Naive thymus-derived CD4-positive, alpha-beta T cell (primary cell): ENCODE measurements around the gene PDCD5. TPM values are rescaled to one million over a fixed set of nuclear protein-coding genes. Genes with fewer than 3 reads are reported as not detected.
"Not testable (repeated sequence)": the region's sequence is repeated elsewhere in the genome, so short reads cannot be mapped to it uniquely, and the experiment has no call there.

Source experiments
- ATAC-seq: fragments of 150-1000 bp; cut with Tn5 transposase; 2 replicates; pipeline ENCODE4 v1.10.0; 2021; ENCODE audit warnings: mild to moderate bottlenecking, moderate library complexity
- CTCF ChIA-PET: fragments of 350-600 bp; sonication (Branson Sonifier 250); formaldehyde crosslinking; loops from one replicate; lab custom pipeline; 2021; ENCODE audit warnings: antibody characterized with exemption; lab: Charles Lee
- POLR2A ChIA-PET: fragments of 350-600 bp; sonication (Branson Sonifier 250); formaldehyde crosslinking; loops from one replicate; lab custom pipeline; 2021; ENCODE audit warnings: antibody characterized with exemption, inconsistent platforms; lab: Charles Lee
- DNase-seq, 9 donors: peaks; one replicate each; pipeline versions ENCODE4 v3.0.0 to v3.0.0-alpha.2; 2020 to 2022; ENCODE audit warnings: mixed read lengths in 1 of 9
- H3K27ac ChIP-seq: one replicate; pipeline ENCODE4 v1.7.0; 2013; ENCODE audit warnings: mild to moderate bottlenecking, low read depth, low read length, moderate library complexity
- H3K27me3 ChIP-seq, 2 donors: one replicate each; pipeline ENCODE4 v1.7.0; 2013; ENCODE audit warnings: low read length in 2 of 2, mild to moderate bottlenecking in 2 of 2, moderate library complexity in 2 of 2; ENCODE audit not compliant: control insufficient read depth in 2 of 2, insufficient read depth in 2 of 2
- H3K36me3 ChIP-seq, 3 experiments: 1 replicate in 2 of 3; 2 replicates in 1 of 3; pipeline ENCODE4 v1.7.0; 2013; ENCODE audit warnings: low read length in 3 of 3, mild to moderate bottlenecking in 3 of 3, moderate library complexity in 1 of 3; ENCODE audit not compliant: insufficient read depth in 3 of 3, control insufficient read depth in 2 of 3
- H3K4me1 ChIP-seq, 2 donors: one replicate each; pipeline ENCODE4 v1.7.0; 2013; ENCODE audit warnings: low read length in 2 of 2, mild to moderate bottlenecking in 2 of 2, moderate library complexity in 1 of 2; ENCODE audit not compliant: control insufficient read depth in 2 of 2, insufficient read depth in 2 of 2
- H3K4me3 ChIP-seq: 2 replicates; pipeline ENCODE4 v1.7.0; 2013; ENCODE audit warnings: mild to moderate bottlenecking, low read length
- H3K9me3 ChIP-seq, 3 experiments: 1 replicate in 2 of 3; 2 replicates in 1 of 3; pipeline ENCODE4 v1.7.0; 2013; ENCODE audit warnings: low read length in 3 of 3; ENCODE audit not compliant: control insufficient read depth in 2 of 3
- H3K27ac Mint-ChIP-seq, 9 donors: one replicate each; pipeline ENCODE4 v1.8.0; 2020 to 2022; ENCODE audit warnings: mixed read lengths in 9 of 9, mild to moderate bottlenecking in 8 of 9, moderate library complexity in 5 of 9, inconsistent platforms in 2 of 9
- H3K27me3 Mint-ChIP-seq, 5 donors: one replicate each; pipeline ENCODE4 v1.8.0; 2021 to 2022; ENCODE audit warnings: mixed read lengths in 5 of 5, mild to moderate bottlenecking in 1 of 5
- H3K36me3 Mint-ChIP-seq, 5 donors: one replicate each; pipeline ENCODE4 v1.8.0; 2020 to 2022; ENCODE audit warnings: mixed read lengths in 5 of 5, mild to moderate bottlenecking in 3 of 5, inconsistent platforms in 1 of 5
- H3K4me1 Mint-ChIP-seq, 7 donors: one replicate each; pipeline ENCODE4 v1.8.0; 2020 to 2022; ENCODE audit warnings: mixed read lengths in 7 of 7, mild to moderate bottlenecking in 3 of 7, inconsistent platforms in 1 of 7
- H3K4me3 Mint-ChIP-seq, 10 donors: one replicate each; pipeline ENCODE4 v1.8.0; 2020 to 2022; ENCODE audit warnings: mild to moderate bottlenecking in 10 of 10, mixed read lengths in 10 of 10, moderate library complexity in 6 of 10, inconsistent platforms in 2 of 10
- H3K9me3 Mint-ChIP-seq, 11 donors: one replicate each; pipeline ENCODE4 v1.8.0; 2020 to 2022; ENCODE audit warnings: mixed read lengths in 11 of 11, mild to moderate bottlenecking in 4 of 11, inconsistent platforms in 1 of 11, moderate library complexity in 1 of 11
- intact Hi-C, 2 donors: fragments of 100-400 bp; cut with micrococcal nuclease; formaldehyde crosslinking; loops; one replicate each; pipeline ENCODE4 v1.15.1; 2023
- polyA plus RNA-seq, 2 donors: library from polyadenylated mRNA; unstranded; fragments of 300-500 nt; fragmentation: Illumina TruSeq; gene quantifications; one replicate each; pipeline ENCODE4 v1.2.3, GENCODE V29; 2021
- total RNA-seq, 6 experiments: library from RNA in 5 of 6; stranded (reverse) in 5 of 6; gene quantifications; 1 replicate in 5 of 6; 2 replicates in 1 of 6; pipeline ENCODE4 v1.2.3 and lab custom pipeline; 2021 to 2026

The PDCD5 gene
- total and polyA plus RNA-seq, 7 experiments from 2014 or later = 19.5 to 101 (median 53.8) TPM

DNA sequence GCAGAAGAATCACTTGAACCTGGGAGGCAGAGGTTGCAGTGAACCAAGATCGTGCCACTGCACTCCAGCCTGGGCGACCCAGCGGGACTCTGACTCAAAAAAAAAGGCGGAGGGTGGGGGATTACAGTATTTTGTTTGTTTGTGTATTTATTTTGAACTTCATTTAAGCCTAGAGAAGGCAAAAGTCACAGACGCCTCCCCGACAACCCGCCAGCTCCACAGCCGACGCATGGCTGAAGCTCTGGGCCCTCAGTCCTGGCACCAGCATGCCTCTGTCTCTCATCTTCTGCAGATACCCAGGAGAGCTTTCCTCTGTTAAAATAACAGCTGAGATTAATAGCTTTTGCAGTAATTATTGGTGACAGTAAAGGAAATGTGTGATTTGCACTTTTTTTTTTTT, 17.2 kb upstream of the PDCD5 start:
- intact Hi-C loops = no loop called here
- CTCF ChIA-PET = no interaction called here

GRCh38 chr19:32566246-32566830, 14.7 kb upstream of the PDCD5 start:
- CTCF ChIA-PET = interaction anchor here (1.2 kb wide), 1 partner anchor 227 kb away, joined by 5 read pairs; no protein-coding TSS in a partner anchor
- POLR2A ChIA-PET = no interaction called here
- no peaks in the 10 kb centered on the region for H3K9me3 Mint-ChIP-seq
- peaks cover 4 to 8% (median 7%) of the 10 kb centered on the region in 7 donors for H3K4me1 Mint-ChIP-seq
- intact Hi-C loops = no loop called here
- H3K4me3 Mint-ChIP-seq = no peak overlapping the region
- Histone ChIP-seq H3K36me3 (no peaks in the 10 kb centered on the region), H3K27me3 (no peaks in the 10 kb centered on the region), H3K4me1 (no peaks in the 10 kb centered on the region), H3K27ac (no peak overlapping the region), H3K4me3 (no peak overlapping the region), H3K9me3 (no peaks in the 10 kb centered on the region)
- no peak for ATAC-seq
- DNase-seq = no peak
- peaks cover 3 to 8% (median 7%) of the 10 kb centered on the region in 5 donors for H3K27me3 Mint-ChIP-seq
- H3K27ac Mint-ChIP-seq = no peak overlapping the region
- H3K36me3 Mint-ChIP-seq = no peaks in the 10 kb centered on the region

More for the DNA sequence above, 17.2 kb upstream of the PDCD5 start:
- H3K27me3 ChIP-seq = no peaks in the 10 kb centered on the region
- Mint-ChIP-seq H3K4me1 (peaks cover 0 to 1% (median 0%) of the 10 kb centered on the region in 7 donors), H3K9me3 (peaks cover 0 to 2% (median 0%) of the 10 kb centered on the region in 11 donors), H3K36me3 (peaks cover 0 to 3% (median 0%) of the 10 kb centered on the region in 5 donors), H3K27me3 (peaks cover 0 to 7% (median 0%) of the 10 kb centered on the region in 5 donors), H3K27ac (no peak overlapping the region), H3K4me3 (no peak overlapping the region)
- POLR2A ChIA-PET = no interaction called here
- DNase-seq (no peak), ATAC-seq (no peak)
- H3K4me3 ChIP-seq = no peak overlapping the region
- no peak overlapping the region for H3K27ac ChIP-seq
- H3K9me3 ChIP-seq = no peaks in the 10 kb centered on the region
- no peaks in the 10 kb centered on the region for H3K36me3 ChIP-seq
- no peaks in the 10 kb centered on the region for H3K4me1 ChIP-seq

- no peak overlapping the region for H3K4me3 Mint-ChIP-seq
- no peaks in the 10 kb centered on the region for H3K4me1 ChIP-seq
- H3K4me3 ChIP-seq = no peak overlapping the region
- H3K27me3 ChIP-seq = no peaks in the 10 kb centered on the region
- DNase-seq (no peak), ATAC-seq (no peak)
- H3K4me1 Mint-ChIP-seq = peaks cover 6 to 10% (median 8%) of the 10 kb centered on the region in 7 donors
- H3K27ac ChIP-seq = no peak overlapping the region
- H3K9me3 ChIP-seq = no peaks in the 10 kb centered on the region
- H3K9me3 Mint-ChIP-seq = no peaks in the 10 kb centered on the region
- no peaks in the 10 kb centered on the region for H3K36me3 ChIP-seq
- no peak overlapping the region for H3K27ac Mint-ChIP-seq
- POLR2A ChIA-PET = no interaction called here
- H3K36me3 Mint-ChIP-seq = no peaks in the 10 kb centered on the region
- intact Hi-C loops = no loop called here
- CTCF ChIA-PET = interaction anchor here (1.2 kb wide), 1 partner anchor 228 kb away, joined by 5 read pairs; no protein-coding TSS in a partner anchor
- peaks cover 3 to 8% (median 7%) of the 10 kb centered on the region in 5 donors for H3K27me3 Mint-ChIP-seq
Measured at GRCh38 chr19:32567486-32567885, 13.5 kb upstream of the PDCD5 start.

- CTCF ChIA-PET = interaction anchor here (0.6 to 2.0 kb wide), 4 partner anchors 230 to 1795 kb away, joined by 3 to 8 read pairs (median 6); no protein-coding TSS in a partner anchor
- Histone ChIP-seq H3K9me3 (no peaks in the 10 kb centered on the region), H3K27ac (no peak overlapping the region), H3K36me3 (no peaks in the 10 kb centered on the region), H3K4me1 (no peaks in the 10 kb centered on the region), H3K4me3 (no peak overlapping the region), H3K27me3 (no peaks in the 10 kb centered on the region)
- Mint-ChIP-seq H3K27me3 (peaks cover 3 to 9% (median 8%) of the 10 kb centered on the region in 5 donors), H3K4me1 (peaks cover 10 to 21% (median 16%) of the 10 kb centered on the region in 7 donors), H3K36me3 (peaks cover 0 to 3% (median 0%) of the 10 kb centered on the region in 5 donors), H3K27ac (peak overlapping the region in 2 of 9 donors; percentile 11 to 43), H3K4me3 (peak overlapping the region in 5 of 10 donors; percentile 39 to 45 (median 40)), H3K9me3 (no peaks in the 10 kb centered on the region)
- ATAC-seq = peak; percentile 91
- POLR2A ChIA-PET = interaction anchor here (1.5 kb wide), 1 partner anchor 10 kb away, joined by 4 read pairs; the partner anchor contains the start of gene PDCD5
- intact Hi-C loops = loop anchor here (1.0 kb wide), 2 partner anchors 106 to 230 kb away; no protein-coding TSS in a partner anchor
- DNase-seq = peak in 8 of 9 donors; percentile 31 to 64 (median 53)
Measured at GRCh38 chr19:32570081-32570785, 10.8 kb upstream of the PDCD5 start.

DNA sequence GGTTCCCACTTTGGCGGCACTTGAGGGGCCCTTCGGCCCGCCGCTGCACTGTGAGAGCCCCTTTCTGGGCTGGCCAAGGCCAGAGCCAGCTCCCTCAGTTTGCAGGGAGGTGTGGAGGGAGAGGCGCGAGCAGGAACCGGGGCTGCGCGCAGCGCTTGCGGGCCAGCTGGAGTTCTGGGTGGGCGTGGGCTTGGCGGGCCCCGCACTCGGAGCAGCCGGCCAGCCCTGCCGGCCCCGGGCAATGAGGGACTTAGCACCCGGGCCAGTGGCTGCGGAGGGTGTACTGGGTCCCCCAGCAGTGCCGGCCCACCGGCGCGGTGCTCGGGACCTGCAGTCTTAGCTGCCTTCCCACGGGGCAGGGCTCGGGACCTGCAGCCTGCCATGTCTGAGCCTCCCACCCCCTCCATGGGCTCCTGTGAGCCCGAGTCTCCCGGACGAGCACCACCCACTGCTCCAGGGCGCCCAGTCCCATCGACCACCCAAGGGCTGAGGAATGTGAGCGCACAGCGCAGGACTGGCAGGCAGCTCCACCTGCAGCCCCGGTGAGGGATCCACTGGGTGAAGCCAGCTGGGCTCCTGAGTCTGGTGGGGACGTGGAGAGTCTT, 9.4 kb upstream of the PDCD5 start:
- H3K27ac ChIP-seq, H3K36me3 ChIP-seq, H3K9me3 Mint-ChIP-seq, H3K27me3 ChIP-seq, H3K4me1 ChIP-seq, intact Hi-C loops, H3K9me3 ChIP-seq, CTCF ChIA-PET, H3K4me3 ChIP-seq, H3K27ac Mint-ChIP-seq, H3K36me3 Mint-ChIP-seq, H3K4me3 Mint-ChIP-seq, DNase-seq, ATAC-seq: not testable (repeated sequence)
- peaks cover 3 to 16% (median 8%) of the 10 kb centered on the region in 5 donors for H3K27me3 Mint-ChIP-seq
- peaks cover 10 to 21% (median 16%) of the 10 kb centered on the region in 7 donors for H3K4me1 Mint-ChIP-seq
- POLR2A ChIA-PET = interaction anchor here (1.5 kb wide), 1 partner anchor 9 kb away, joined by 4 read pairs; the partner anchor contains the start of gene PDCD5

- Mint-ChIP-seq H3K27ac (peak overlapping the region in 8 of 9 donors; percentile 47 to 91 (median 76)), H3K27me3 (peaks cover 3 to 19% (median 8%) of the 10 kb centered on the region in 5 donors), H3K4me3 (peak overlapping the region; percentile 83 to 95 (median 90)), H3K4me1 (peaks cover 10 to 21% (median 16%) of the 10 kb centered on the region in 7 donors)
- H3K36me3 ChIP-seq, H3K9me3 Mint-ChIP-seq, H3K36me3 Mint-ChIP-seq, H3K27ac ChIP-seq, H3K9me3 ChIP-seq, intact Hi-C loops, H3K27me3 ChIP-seq, H3K4me1 ChIP-seq: not testable (repeated sequence)
- CTCF ChIA-PET = interaction anchor here (1.7 kb wide), 1 partner anchor 233 kb away, joined by 5 read pairs; no protein-coding TSS in a partner anchor
- POLR2A ChIA-PET = interaction anchor here (1.2 kb wide), 1 partner anchor 8 kb away, joined by 3 read pairs; the partner anchor contains the start of gene PDCD5
- peak; percentile 38 for ATAC-seq
- peak overlapping the region; percentile 46 for H3K4me3 ChIP-seq
- peak in 3 of 9 donors; percentile 14 to 27 (median 15) for DNase-seq
Measured at GRCh38 chr19:32572700-32573491, 8.1 kb upstream of the PDCD5 start.
